Activated T-helper 2 cell treated with anti-CD3 and anti-CD28 coated beads, Interferon-gamma antibody, Interleukin-2, Interleukin-4, amounts not matched to agents 10 μg/mL and 5 μg/mL and 100 μg/mL, durations not matched to agents 14 hours and 24 hours and 36 hours (primary cell): ENCODE results near the gene MAP2K2. TPM values are rescaled to one million over a fixed set of nuclear protein-coding genes. Genes with fewer than 3 reads are reported as not detected.

ENCODE experiments used
- DNase-seq: peaks from one replicate; pipeline ENCODE4 v3.0.0; 2021; ENCODE audit warnings: low spot score
- H3K27ac Mint-ChIP-seq: one replicate; pipeline ENCODE4 v1.8.0; 2021; ENCODE audit warnings: mixed read lengths
- H3K27me3 Mint-ChIP-seq: one replicate; pipeline ENCODE4 v1.8.0; 2021; ENCODE audit warnings: low read depth, mixed read lengths
- H3K36me3 Mint-ChIP-seq: one replicate; pipeline ENCODE4 v1.8.0; 2021; ENCODE audit warnings: low read depth, mixed read lengths
- H3K4me1 Mint-ChIP-seq: one replicate; pipeline ENCODE4 v1.8.0; 2021; ENCODE audit warnings: low read depth, mixed read lengths
- H3K4me3 Mint-ChIP-seq: one replicate; pipeline ENCODE4 v1.8.0; 2021; ENCODE audit warnings: low read depth, mild to moderate bottlenecking, moderate library complexity, mixed read lengths
- H3K9me3 Mint-ChIP-seq: one replicate; pipeline ENCODE4 v1.8.0; 2021; ENCODE audit warnings: mixed read lengths
- intact Hi-C: fragments of 100-400 bp; cut with micrococcal nuclease; formaldehyde crosslinking; loops from one replicate; pipeline ENCODE4 v1.15.1; 2023
- total RNA-seq: library from RNA; stranded (reverse); gene quantifications from 2 replicates; pipeline ENCODE4 v1.2.3, GENCODE V29; 2022

Gene MAP2K2
- total RNA-seq, 1 donor from 2014 or later, result 131 TPM

- no peaks in the 10 kb centered on the region for H3K9me3 Mint-ChIP-seq
- no peaks in the 10 kb centered on the region for H3K4me1 Mint-ChIP-seq
- no peaks in the 10 kb centered on the region for H3K27me3 Mint-ChIP-seq
- peaks cover 35% of the 10 kb centered on the region for H3K36me3 Mint-ChIP-seq
- H3K27ac Mint-ChIP-seq, result no peak overlapping the region
- H3K4me3 Mint-ChIP-seq, result no peak overlapping the region
- intact Hi-C loops, result no loop called here
- no peak for DNase-seq
Observed at GRCh38 chr19:4045597-4046361, 78.1 kb downstream of the MAP2K2 start.

DNA sequence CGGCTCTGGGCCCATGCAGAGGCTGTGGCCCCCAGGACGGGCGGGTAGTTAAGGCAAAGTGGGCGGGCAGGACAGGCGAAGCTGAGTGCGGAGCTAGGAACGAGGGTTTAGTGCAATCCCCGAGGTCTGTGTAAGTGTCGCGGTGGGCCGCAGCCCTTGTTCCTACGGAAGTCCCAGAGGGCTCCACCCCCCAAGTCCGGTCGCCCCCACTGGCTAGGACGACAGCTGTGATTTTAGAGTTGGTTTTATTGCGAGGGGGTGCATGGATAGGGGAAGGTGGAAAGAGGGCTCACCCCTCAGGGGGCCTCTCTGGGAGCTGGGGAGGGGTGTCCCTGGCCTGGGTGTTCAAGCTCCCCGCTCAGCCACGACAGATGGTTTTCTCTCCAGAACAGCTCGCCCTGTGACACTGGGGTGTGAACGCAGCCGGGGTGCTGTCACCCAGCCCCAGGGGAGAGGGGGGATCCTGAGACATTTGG lies 78.9 kb downstream of the MAP2K2 start:
- no peak for DNase-seq
- Mint-ChIP-seq H3K4me3 (no peak overlapping the region), H3K9me3 (no peaks in the 10 kb centered on the region), H3K27ac (no peak overlapping the region), H3K27me3 (no peaks in the 10 kb centered on the region), H3K4me1 (no peaks in the 10 kb centered on the region), H3K36me3 (peaks cover 34% of the 10 kb centered on the region)
- intact Hi-C loops, result no loop called here

DNA sequence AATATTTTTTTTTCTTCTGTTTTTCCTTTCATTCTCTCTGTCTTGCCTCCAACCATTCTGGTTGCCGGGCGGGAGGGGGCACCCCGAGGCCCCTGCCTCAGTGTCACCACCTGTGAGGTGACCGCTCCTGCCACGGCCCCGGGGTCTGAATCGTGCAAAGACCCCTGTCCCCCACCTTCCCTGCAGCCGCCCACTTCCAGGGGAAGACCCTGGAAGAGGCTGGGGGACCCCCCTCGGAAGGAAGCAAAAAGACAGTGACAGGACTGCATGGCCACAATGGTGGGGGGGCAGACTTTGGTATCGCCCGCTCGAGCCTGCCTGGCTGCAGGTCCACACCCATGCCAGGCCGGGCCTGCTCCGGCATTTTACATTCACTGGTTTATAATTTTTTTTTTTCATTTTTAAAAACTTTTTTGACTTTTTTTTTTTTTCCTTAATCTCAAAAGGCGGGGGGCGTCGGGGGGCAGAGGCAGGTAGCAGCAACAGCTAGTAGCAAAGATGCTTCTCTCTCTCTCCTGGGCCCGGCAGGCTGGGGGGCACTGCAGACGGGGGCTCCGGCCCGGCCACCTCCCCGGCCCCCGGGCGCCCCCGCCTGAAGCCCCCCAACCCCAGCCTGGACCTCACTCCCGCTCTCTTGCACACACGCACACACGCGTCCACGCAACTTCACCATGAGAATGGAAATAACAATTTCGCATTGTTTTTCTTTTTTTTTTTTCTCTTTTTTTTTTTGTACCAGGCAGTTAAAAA lies 79.8 kb downstream of the MAP2K2 start:
- no peak for DNase-seq
- no peak overlapping the region for H3K4me3 Mint-ChIP-seq
- no peaks in the 10 kb centered on the region for H3K27me3 Mint-ChIP-seq
- no peaks in the 10 kb centered on the region for H3K4me1 Mint-ChIP-seq
- H3K9me3 Mint-ChIP-seq, result no peaks in the 10 kb centered on the region
- peaks cover 30% of the 10 kb centered on the region for H3K36me3 Mint-ChIP-seq
- H3K27ac Mint-ChIP-seq, result no peak overlapping the region
- intact Hi-C loops, result no loop called here

DNA sequence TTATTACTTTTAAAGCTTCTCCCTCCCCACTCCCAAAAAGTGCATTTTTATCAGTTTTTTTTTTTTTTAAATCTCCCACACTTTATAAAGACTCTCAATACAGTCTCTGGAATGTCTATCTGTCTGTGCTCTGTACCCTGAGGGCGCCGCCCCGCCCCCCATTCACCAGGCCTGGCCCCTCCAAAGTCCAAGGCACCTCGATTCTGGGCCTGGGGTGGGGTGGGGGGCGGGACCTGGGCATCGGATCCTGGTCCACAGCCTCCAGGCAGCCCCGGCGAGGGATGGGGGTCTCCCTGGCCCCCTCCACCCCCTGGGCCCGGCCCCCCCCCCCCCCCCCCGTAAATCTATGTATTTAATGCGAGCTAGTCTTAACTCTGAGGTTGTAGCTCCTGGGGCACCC lies 80.5 kb downstream of the MAP2K2 start:
- no peaks in the 10 kb centered on the region for H3K9me3 Mint-ChIP-seq
- no peak overlapping the region for H3K27ac Mint-ChIP-seq
- intact Hi-C loops, result no loop called here

GRCh38 chr19:4042731-4043082 lies 81.2 kb downstream of the MAP2K2 start:
- peaks cover 33% of the 10 kb centered on the region for H3K36me3 Mint-ChIP-seq
- no peak overlapping the region for H3K27ac Mint-ChIP-seq
- DNase-seq, result no peak
- no peak overlapping the region for H3K4me3 Mint-ChIP-seq
- H3K4me1 Mint-ChIP-seq, result no peaks in the 10 kb centered on the region
- H3K9me3 Mint-ChIP-seq, result no peaks in the 10 kb centered on the region
- intact Hi-C loops, result no loop called here
- no peaks in the 10 kb centered on the region for H3K27me3 Mint-ChIP-seq

More for the DNA sequence above, 80.5 kb downstream of the MAP2K2 start:
- Mint-ChIP-seq H3K4me3 (no peak overlapping the region), H3K36me3 (peaks cover 30% of the 10 kb centered on the region), H3K4me1 (no peaks in the 10 kb centered on the region), H3K27me3 (no peaks in the 10 kb centered on the region)
- no peak for DNase-seq

- intact Hi-C loops, result no loop called here
- DNase-seq, result no peak
- no peak overlapping the region for H3K27ac Mint-ChIP-seq
- peaks cover 30% of the 10 kb centered on the region for H3K36me3 Mint-ChIP-seq
- no peak overlapping the region for H3K4me3 Mint-ChIP-seq
- no peaks in the 10 kb centered on the region for H3K9me3 Mint-ChIP-seq
- H3K4me1 Mint-ChIP-seq, result no peaks in the 10 kb centered on the region
- H3K27me3 Mint-ChIP-seq, result no peaks in the 10 kb centered on the region
Observed at GRCh38 chr19:4042064-4042730, 81.7 kb downstream of the MAP2K2 start.

Other genes starting within 250 kb of the MAP2K2 start
- not detected in 2 replicates for gene ATCAY, start 243.4 kb downstream of the MAP2K2 start, total RNA-seq
- not detected in 2 replicates for gene NMRK2, start 191.1 kb downstream of the MAP2K2 start, total RNA-seq
- 40.1 and 43.3 TPM in 2 replicates for gene DAPK3, start 153.0 kb downstream of the MAP2K2 start, total RNA-seq
- 2,377 and 2,451 TPM in 2 replicates for gene EEF2, start 138.7 kb downstream of the MAP2K2 start, total RNA-seq
- 31.5 and 36.3 TPM in 2 replicates for gene PIAS4, start 116.4 kb downstream of the MAP2K2 start, total RNA-seq
- 39.9 and 41.2 TPM in 2 replicates for gene ZBTB7A, start 57.2 kb downstream of the MAP2K2 start, total RNA-seq
- gene CREB3L3, start 29.5 kb upstream of the MAP2K2 start, total RNA-seq, result 1.6 and 2.5 TPM in 2 replicates
- 34.6 and 42.4 TPM in 2 replicates for gene SIRT6, start 58.4 kb upstream of the MAP2K2 start, total RNA-seq
- gene ANKRD24, start 58.6 kb upstream of the MAP2K2 start, total RNA-seq, result 0.30 and 0.50 TPM in 2 replicates
- 47.0 and 55.4 TPM in 2 replicates for gene EBI3, start 105.4 kb upstream of the MAP2K2 start, total RNA-seq
- gene YJU2, start 123.0 kb upstream of the MAP2K2 start, total RNA-seq, result 29.7 and 30.8 TPM in 2 replicates
- gene SHD, start 155.1 kb upstream of the MAP2K2 start, total RNA-seq, result 0.46 and 1.2 TPM in 2 replicates
- 9.2 and 10.8 TPM in 2 replicates for gene TMIGD2, start 178.3 kb upstream of the MAP2K2 start, total RNA-seq
- 26.8 and 32.8 TPM in 2 replicates for gene FSD1, start 180.5 kb upstream of the MAP2K2 start, total RNA-seq
- gene STAP2, start 214.7 kb upstream of the MAP2K2 start, total RNA-seq, result 15.4 and 17.1 TPM in 2 replicates
- gene MPND, start 219.4 kb upstream of the MAP2K2 start, total RNA-seq, result 19.3 and 20.2 TPM in 2 replicates